ENCODE data around the gene ACTC1.

- TF ChIP-seq CTCF (conservative IDR thresholded peaks at IDR 0.05; ENCODE audit: low read depth, low read length) (no peak), EZH2 (IDR thresholded peaks at IDR 0.05; ENCODE audit: low read length, unreplicated experiment) (no peak), EZH2phosphoT487 (IDR thresholded peaks at IDR 0.05; ENCODE audit: borderline replicate concordance, low read length) (no peak)
Observed at GRCh38 chr15:34791701-34792100, 3.6 kb downstream of the ACTC1 start.

Data from PC-3 (cell line).